ENCODE measurements around the gene FRMD4A. TPM values are rescaled to one million over a fixed set of nuclear protein-coding genes. Genes with fewer than 3 reads are reported as not detected.

Gene FRMD4A
- total RNA-seq, 1 experiment from 2014 or later = 19.6 TPM

GRCh38 chr10:13909516-13910258 lies 421.0 kb downstream of the FRMD4A start:
- Histone ChIP-seq H4K8ac (replicated peaks; ENCODE audit: insufficient read length, low read depth, low read length) (no peak overlapping the region), H3K27me3 (ENCODE audit: insufficient read depth, low read length) (no peaks in the 10 kb centered on the region), H4K20me1 (ENCODE audit: control insufficient read depth, insufficient read depth, insufficient read length) (no peaks in the 10 kb centered on the region), H2BK5ac (ENCODE audit: insufficient read length, low read length) (no peak overlapping the region), H3K79me1 (ENCODE audit: insufficient read depth, low read depth, low read length, poor library complexity, severe bottlenecking) (no peaks in the 10 kb centered on the region), H2BK20ac (ENCODE audit: low read depth, low read length, poor library complexity, severe bottlenecking) (no peak overlapping the region), H3K9me3 (ENCODE audit: control insufficient read depth, low read depth, low read length) (no peaks in the 10 kb centered on the region), H3K23me2 (ENCODE audit: insufficient read length, low read depth, low read length, poor library complexity, severe bottlenecking) (no peaks in the 10 kb centered on the region), H3K27ac (ENCODE audit: insufficient read length, low read depth, low read length) (no peak overlapping the region), H2AK5ac (ENCODE audit: insufficient read length, low read length) (no peak overlapping the region), H3T11ph (ENCODE audit: low read length) (no peak overlapping the region), H3K23ac (ENCODE audit: insufficient read length, low read depth, low read length) (no peak overlapping the region), H3K56ac (ENCODE audit: insufficient read length, low read depth, low read length) (no peak overlapping the region), H2BK120ac (ENCODE audit: low read depth, low read length, poor library complexity, severe bottlenecking) (no peak overlapping the region), H3K18ac (ENCODE audit: insufficient read length, low read depth, low read length) (no peak overlapping the region), H2BK15ac (ENCODE audit: low read depth, low read length) (no peak overlapping the region), H3K4me2 (ENCODE audit: insufficient read depth, insufficient read length, low read length) (no peak overlapping the region), H4K5ac (ENCODE audit: insufficient read length, low read depth, low read length) (no peak overlapping the region), H2AFZ (ENCODE audit: low read length) (no peak overlapping the region), H3K4ac (ENCODE audit: low read depth, low read length) (no peak overlapping the region), H3K79me2 (ENCODE audit: insufficient read depth, low read length) (no peaks in the 10 kb centered on the region), H3K4me1 (ENCODE audit: insufficient read depth, low read length) (no peaks in the 10 kb centered on the region; the same call in 1 of the 2 replicates), H3K14ac (ENCODE audit: insufficient read depth, low read length) (no peak overlapping the region), H3K9ac (ENCODE audit: extremely low read depth, insufficient read length, low read length) (no peak overlapping the region), H4K91ac (ENCODE audit: insufficient read length, low read depth, low read length) (no peak overlapping the region), H2BK12ac (ENCODE audit: insufficient read length, low read depth, low read length) (no peak overlapping the region)
- Mint-ChIP-seq H3K4me1 (peaks cover 2 to 5% of the 10 kb centered on the region in 2 experiments; a peak in 2 of 4 replicates), H3K4me3 (no peak overlapping the region), H3K27ac (no peak overlapping the region), H3K36me3 (ENCODE audit: insufficient read depth in 1 of 3, low read depth in 3 of 3) (no peaks in the 10 kb centered on the region; a peak in 1 of 7 replicates), H3K9me3 (no peaks in the 10 kb centered on the region), H3K27me3 (ENCODE audit: low read depth) (peaks cover 4% of the 10 kb centered on the region; the same call in 1 of the 2 replicates)
- no peak for TF ChIP-seq CTCF (conservative IDR thresholded peaks at IDR 0.05)
- no peak for DNase-seq
- WGBS (ENCODE audit: extremely low coverage, insufficient read length, low lambda C conversion rate) = no CpG with 5 or more reads among the region's 5 CpGs

All from H9 (cell line).